ENCODE results near the gene UBE2D3. TPM values are rescaled to one million over a fixed set of nuclear protein-coding genes. Genes with fewer than 3 reads are reported as not detected.

Gene UBE2D3
- total and polyA plus RNA-seq, 2 of the 4 experiments (the other 2 are of a cell fraction): 233 to 387 TPM

GRCh38 chr4:102850370-102850769 lies 23.0 kb upstream of the UBE2D3 start:
- ATAC-seq (ENCODE audit: low read depth): no peak
- Histone ChIP-seq H3K9me1 (ENCODE audit: insufficient read depth, low read length) (no peaks in the 10 kb centered on the region), H2BK15ac (ENCODE audit: low read depth, low read length) (no peak overlapping the region), H3K79me1 (ENCODE audit: low read depth in 1 of 2, low read length in 2 of 2) (no peaks in the 10 kb centered on the region), H3K14ac (replicated peaks; ENCODE audit: low read depth, low read length) (no peak overlapping the region), H4K8ac (ENCODE audit: low read depth in 2 of 2, low read length in 2 of 2) (no peak overlapping the region), H3K4me2 (ENCODE audit: low read depth, low read length) (no peak overlapping the region), H4K20me1 (ENCODE audit: insufficient read depth, low read length) (no peaks in the 10 kb centered on the region), H4K5ac (ENCODE audit: low read depth, low read length) (no peak overlapping the region), H2BK5ac (ENCODE audit: low read depth, low read length, poor library complexity, severe bottlenecking) (no peak overlapping the region), H3K9ac (ENCODE audit: low read depth, low read length) (no peak overlapping the region), H2AK9ac (replicated peaks; ENCODE audit: low read depth, low read length, poor library complexity) (no peak overlapping the region), H3K18ac (ENCODE audit: low read depth, low read length) (no peak overlapping the region), H3K27ac (ENCODE audit: insufficient read depth, low read length) (no peak overlapping the region), H3K27me3 (ENCODE audit: control insufficient read depth, insufficient read depth, low read length) (no peaks in the 10 kb centered on the region), H3K56ac (ENCODE audit: extremely low read depth, insufficient read depth, low read length) (no peak overlapping the region), H3K9me3 (ENCODE audit: control insufficient read depth, insufficient read depth, low read length) (no peaks in the 10 kb centered on the region), H2AFZ (replicated peaks; ENCODE audit: low read length, poor library complexity) (no peak overlapping the region), H2BK20ac (ENCODE audit: low read depth, low read length) (no peak overlapping the region), H3K36me3 (ENCODE audit: control insufficient read depth, insufficient read depth, low read length) (no peaks in the 10 kb centered on the region), H2AK5ac (ENCODE audit: low read depth, low read length) (no peak overlapping the region), H3K4me3 (ENCODE audit: insufficient read depth, low read depth, low read length) (no peak overlapping the region), H3K4me1 (ENCODE audit: control insufficient read depth, insufficient read depth, low read length) (no peaks in the 10 kb centered on the region), H3K23ac (ENCODE audit: low read depth, low read length) (no peak overlapping the region), H4K91ac (ENCODE audit: insufficient read depth, low read depth, low read length) (no peak overlapping the region), H3K4ac (ENCODE audit: low read depth, low read length) (no peak overlapping the region), H2BK120ac (ENCODE audit: low read depth, low read length) (no peak overlapping the region)
- no TSS peak for BruUV-seq (replicated peaks)
- no peak for DNase-seq
- dilution Hi-C loops (cut with HindIII; ENCODE audit: low sequenced_read_pairs, unreplicated experiment) (no loop called here), in situ Hi-C loops (cut with MboI; ENCODE audit: low sequenced_read_pairs) (no loop called here), intact Hi-C loops (cut with micrococcal nuclease) (no loop called here)
- CTCF ChIA-PET: no interaction called here
- POLR2A ChIA-PET (ENCODE audit: unreplicated experiment): no interaction called here
- WGBS, 2 experiments (ENCODE audit: extremely low coverage in 2 of 2, insufficient read length in 1 of 2): no CpG with 5 or more reads among the region's 2 CpGs
- TF ChIP-seq FOS (IDR thresholded peaks at IDR 0.05; ENCODE audit: low read depth, low read length) (no peak), MXI1 (IDR thresholded peaks at IDR 0.05; ENCODE audit: borderline replicate concordance, low read depth, low read length) (no peak), MAFK (IDR thresholded peaks at IDR 0.05; ENCODE audit: low read depth, low read length) (no peak)

Data from IMR-90 (cell line).